Measurements from ENCODE around the gene HOXC6. TPM values are rescaled to one million over a fixed set of nuclear protein-coding genes. Genes with fewer than 3 reads are reported as not detected.

HOXC6 gene
- polyA plus RNA-seq, 2 donors: 1.4 TPM

GRCh38 chr12:54052438-54053002 is 24.3 kb downstream of the HOXC6 start:
- 21 to 31% methylated on average over 10 of the region's 10 CpGs for WGBS, 2 donors
- H3K36me3 ChIP-seq (ENCODE audit: control insufficient read depth in 2 of 2, insufficient read depth in 2 of 2, low read length in 1 of 2): no peaks in the 10 kb centered on the region
- H3K27me3 ChIP-seq (ENCODE audit: control insufficient read depth in 1 of 2, insufficient read depth in 2 of 2, low read length in 2 of 2): no peaks in the 10 kb centered on the region
- H3K4me1 ChIP-seq (ENCODE audit: control insufficient read depth in 2 of 2, insufficient read depth in 2 of 2, low read length in 1 of 2): peaks cover 3 to 11% of the 10 kb centered on the region in 2 donors
- H3K27ac ChIP-seq (ENCODE audit: low read depth in 2 of 2, low read length in 1 of 2): peak overlapping the region; percentile 73 to 91
- peak overlapping the region in 1 of 2 donors; percentile 91 for H3K4me3 ChIP-seq (ENCODE audit: low read depth in 1 of 2, low read length in 2 of 2)
- H3K9me3 ChIP-seq (ENCODE audit: control insufficient read depth in 2 of 2, insufficient read depth in 1 of 2, low read depth in 1 of 2, low read length in 1 of 2): no peaks in the 10 kb centered on the region

DNA sequence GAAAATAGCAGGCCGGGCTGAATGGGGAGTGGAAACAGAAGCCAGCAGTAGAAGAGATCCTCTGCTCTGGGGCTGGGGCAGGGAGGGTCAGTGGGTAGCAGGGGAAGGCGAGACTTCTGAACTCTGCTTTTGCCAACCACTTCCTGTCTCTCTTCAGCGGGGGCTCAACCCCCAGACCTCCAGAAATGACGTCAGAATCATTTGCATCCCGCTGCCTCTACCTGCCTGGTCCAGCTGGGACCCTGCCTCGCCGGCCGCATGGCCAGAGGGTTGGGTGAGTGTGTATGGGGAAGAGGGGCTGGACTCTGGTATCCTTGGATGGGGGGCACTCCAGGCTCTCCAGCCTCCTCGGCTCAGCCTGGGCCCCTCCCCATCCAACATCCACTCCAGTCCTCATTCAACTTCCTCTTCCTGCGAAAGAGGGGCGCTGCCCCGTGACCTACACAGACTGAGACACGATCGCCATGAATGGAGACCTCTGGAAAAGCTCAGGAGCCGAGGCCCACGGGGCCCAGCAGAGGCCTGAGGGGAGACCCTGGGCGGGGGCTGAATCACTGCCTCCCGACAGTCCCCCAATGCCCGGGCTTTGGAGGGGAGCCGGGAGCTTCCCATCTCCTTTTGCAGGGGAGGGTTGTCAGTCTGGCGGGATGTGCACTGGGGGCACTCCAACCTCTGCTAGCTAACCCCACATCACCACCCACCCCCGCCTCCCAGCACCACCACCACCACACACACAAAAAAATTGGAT is 24.9 kb downstream of the HOXC6 start:
- 4 to 9% methylated on average over 22 of the region's 22 CpGs for WGBS, 2 donors
- Histone ChIP-seq H3K4me3 (ENCODE audit: low read depth in 1 of 2, low read length in 2 of 2) (peak overlapping the region; percentile 61 to 91), H3K4me1 (ENCODE audit: control insufficient read depth in 2 of 2, insufficient read depth in 2 of 2, low read length in 1 of 2) (peaks cover 0 to 11% of the 10 kb centered on the region in 2 donors), H3K36me3 (ENCODE audit: control insufficient read depth in 2 of 2, insufficient read depth in 2 of 2, low read length in 1 of 2) (no peaks in the 10 kb centered on the region), H3K27me3 (ENCODE audit: control insufficient read depth in 1 of 2, insufficient read depth in 2 of 2, low read length in 2 of 2) (no peaks in the 10 kb centered on the region), H3K9me3 (ENCODE audit: control insufficient read depth in 2 of 2, insufficient read depth in 1 of 2, low read depth in 1 of 2, low read length in 1 of 2) (no peaks in the 10 kb centered on the region), H3K27ac (ENCODE audit: low read depth in 2 of 2, low read length in 1 of 2) (peak overlapping the region; percentile 73 to 91)

- WGBS, 2 donors: 2 to 3% methylated on average over 49 to 52 of the region's 52 CpGs
- Histone ChIP-seq H3K9me3 (ENCODE audit: control insufficient read depth in 2 of 2, insufficient read depth in 1 of 2, low read depth in 1 of 2, low read length in 1 of 2) (no peaks in the 10 kb centered on the region), H3K27ac (ENCODE audit: low read depth in 2 of 2, low read length in 1 of 2) (peak within 1 kb of the TSS; percentile 73 to 91), H3K4me3 (ENCODE audit: low read depth in 1 of 2, low read length in 2 of 2) (peak within 1 kb of the TSS; percentile 61 to 91), H3K27me3 (ENCODE audit: control insufficient read depth in 1 of 2, insufficient read depth in 2 of 2, low read length in 2 of 2) (no peaks in the 10 kb centered on the region), H3K4me1 (ENCODE audit: control insufficient read depth in 2 of 2, insufficient read depth in 2 of 2, low read length in 1 of 2) (peaks cover 0 to 11% of the 10 kb centered on the region in 2 donors), H3K36me3 (ENCODE audit: control insufficient read depth in 2 of 2, insufficient read depth in 2 of 2, low read length in 1 of 2) (no peaks in the 10 kb centered on the region)
Observed at GRCh38 chr12:54053751-54054741, 25.8 kb downstream of the HOXC6 start, which contains the start of gene HOXC4. TSS of gene HOXC4 (plus strand) at chr12:54053835. CDS start at chr12:54053923, 88 bp downstream.

GRCh38 chr12:54054742-54055194 is 26.5 kb downstream of the HOXC6 start:
- H3K4me1 ChIP-seq (ENCODE audit: control insufficient read depth in 2 of 2, insufficient read depth in 2 of 2, low read length in 1 of 2): peaks cover 0 to 11% of the 10 kb centered on the region in 2 donors
- no peaks in the 10 kb centered on the region for H3K36me3 ChIP-seq (ENCODE audit: control insufficient read depth in 2 of 2, insufficient read depth in 2 of 2, low read length in 1 of 2)
- H3K9me3 ChIP-seq (ENCODE audit: control insufficient read depth in 2 of 2, insufficient read depth in 1 of 2, low read depth in 1 of 2, low read length in 1 of 2): no peaks in the 10 kb centered on the region
- no peaks in the 10 kb centered on the region for H3K27me3 ChIP-seq (ENCODE audit: control insufficient read depth in 1 of 2, insufficient read depth in 2 of 2, low read length in 2 of 2)
- H3K27ac ChIP-seq (ENCODE audit: low read depth in 2 of 2, low read length in 1 of 2): peak overlapping the region in 1 of 2 donors; percentile 40
- 14 to 17% methylated on average over 24 of the region's 24 CpGs for WGBS, 2 donors
- peak overlapping the region; percentile 61 to 91 for H3K4me3 ChIP-seq (ENCODE audit: low read depth in 1 of 2, low read length in 2 of 2)

GRCh38 chr12:54055552-54055951 is 27.3 kb downstream of the HOXC6 start:
- Histone ChIP-seq H3K27ac (ENCODE audit: low read depth in 2 of 2, low read length in 1 of 2) (no peak overlapping the region), H3K4me1 (ENCODE audit: control insufficient read depth in 2 of 2, insufficient read depth in 2 of 2, low read length in 1 of 2) (peaks cover 0 to 11% of the 10 kb centered on the region in 2 donors), H3K9me3 (ENCODE audit: control insufficient read depth in 2 of 2, insufficient read depth in 1 of 2, low read depth in 1 of 2, low read length in 1 of 2) (no peaks in the 10 kb centered on the region), H3K4me3 (ENCODE audit: low read depth in 1 of 2, low read length in 2 of 2) (no peak overlapping the region), H3K36me3 (ENCODE audit: control insufficient read depth in 2 of 2, insufficient read depth in 2 of 2, low read length in 1 of 2) (no peaks in the 10 kb centered on the region), H3K27me3 (ENCODE audit: control insufficient read depth in 1 of 2, insufficient read depth in 2 of 2, low read length in 2 of 2) (peaks cover 0 to 2% of the 10 kb centered on the region in 2 donors)
- 47 to 58% methylated on average over 2 of the region's 2 CpGs for WGBS, 2 donors

DNA sequence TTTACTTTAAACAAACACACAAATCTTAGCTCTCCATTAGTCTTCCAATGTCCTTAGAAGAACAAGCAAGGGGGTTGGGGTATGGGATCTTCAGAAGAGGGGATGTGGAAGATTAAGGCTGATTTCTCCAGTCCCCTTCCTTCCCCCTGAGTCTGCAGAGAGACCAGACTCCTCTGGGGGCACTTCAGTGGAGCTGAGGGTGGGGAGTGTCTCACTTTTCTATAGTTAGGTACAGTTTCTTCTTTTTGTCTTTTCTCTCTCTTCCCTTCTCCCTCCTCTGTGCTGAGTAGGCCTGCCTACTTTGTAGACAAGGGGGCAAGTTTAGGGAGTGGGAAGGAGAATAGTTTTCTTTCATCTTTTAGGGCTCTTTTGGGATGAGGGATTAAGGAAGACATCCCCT is 27.9 kb downstream of the HOXC6 start:
- Histone ChIP-seq H3K9me3 (ENCODE audit: control insufficient read depth in 2 of 2, insufficient read depth in 1 of 2, low read depth in 1 of 2, low read length in 1 of 2) (no peaks in the 10 kb centered on the region), H3K27me3 (ENCODE audit: control insufficient read depth in 1 of 2, insufficient read depth in 2 of 2, low read length in 2 of 2) (peaks cover 0 to 2% of the 10 kb centered on the region in 2 donors), H3K27ac (ENCODE audit: low read depth in 2 of 2, low read length in 1 of 2) (no peak overlapping the region), H3K36me3 (ENCODE audit: control insufficient read depth in 2 of 2, insufficient read depth in 2 of 2, low read length in 1 of 2) (no peaks in the 10 kb centered on the region), H3K4me1 (ENCODE audit: control insufficient read depth in 2 of 2, insufficient read depth in 2 of 2, low read length in 1 of 2) (peaks cover 0 to 11% of the 10 kb centered on the region in 2 donors), H3K4me3 (ENCODE audit: low read depth in 1 of 2, low read length in 2 of 2) (no peak overlapping the region)

DNA sequence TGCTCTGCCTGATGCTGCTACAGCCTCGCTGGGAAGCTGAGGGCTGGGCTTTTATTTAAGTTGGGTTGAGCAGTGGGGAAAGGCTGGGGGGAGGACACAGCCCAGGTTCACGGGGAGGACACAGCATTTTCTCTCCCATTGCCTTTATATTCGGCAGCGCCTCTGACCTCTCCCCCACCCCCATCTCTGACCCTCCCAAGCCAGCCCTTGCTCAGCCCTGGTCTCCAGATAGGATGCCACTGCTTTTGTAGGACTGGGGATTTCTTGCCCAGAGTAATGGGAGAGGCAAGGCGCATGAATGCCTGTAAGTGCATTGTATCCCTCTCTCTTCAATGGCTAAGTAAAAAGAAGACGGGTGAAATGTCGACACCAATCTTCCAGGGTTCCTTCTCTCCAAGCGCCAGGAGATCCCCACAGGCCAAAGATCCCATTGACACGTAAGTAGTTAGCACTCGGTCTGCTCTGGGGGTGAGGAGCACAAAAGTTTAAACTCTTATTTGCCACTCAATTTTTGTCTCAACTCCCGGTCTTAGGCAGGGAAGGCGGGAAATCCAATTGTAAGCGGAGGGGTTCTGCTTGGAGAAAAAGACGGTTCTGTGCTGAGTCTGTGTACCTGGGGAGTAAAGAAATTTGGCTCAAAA is 30.0 kb downstream of the HOXC6 start:
- Histone ChIP-seq H3K4me3 (ENCODE audit: low read depth in 1 of 2, low read length in 2 of 2) (no peak overlapping the region), H3K27ac (ENCODE audit: low read depth in 2 of 2, low read length in 1 of 2) (no peak overlapping the region), H3K9me3 (ENCODE audit: control insufficient read depth in 2 of 2, insufficient read depth in 1 of 2, low read depth in 1 of 2, low read length in 1 of 2) (no peaks in the 10 kb centered on the region), H3K36me3 (ENCODE audit: control insufficient read depth in 2 of 2, insufficient read depth in 2 of 2, low read length in 1 of 2) (no peaks in the 10 kb centered on the region), H3K4me1 (ENCODE audit: control insufficient read depth in 2 of 2, insufficient read depth in 2 of 2, low read length in 1 of 2) (peaks cover 0 to 5% of the 10 kb centered on the region in 2 donors), H3K27me3 (ENCODE audit: control insufficient read depth in 1 of 2, insufficient read depth in 2 of 2, low read length in 2 of 2) (peaks cover 0 to 2% of the 10 kb centered on the region in 2 donors)
- 71 to 76% methylated on average over 14 of the region's 14 CpGs for WGBS, 2 donors

GRCh38 chr12:54059668-54060067 is 31.4 kb downstream of the HOXC6 start:
- Histone ChIP-seq H3K36me3 (ENCODE audit: control insufficient read depth in 2 of 2, insufficient read depth in 2 of 2, low read length in 1 of 2) (no peaks in the 10 kb centered on the region), H3K9me3 (ENCODE audit: control insufficient read depth in 2 of 2, insufficient read depth in 1 of 2, low read depth in 1 of 2, low read length in 1 of 2) (no peaks in the 10 kb centered on the region), H3K4me1 (ENCODE audit: control insufficient read depth in 2 of 2, insufficient read depth in 2 of 2, low read length in 1 of 2) (no peaks in the 10 kb centered on the region), H3K4me3 (ENCODE audit: low read depth in 1 of 2, low read length in 2 of 2) (no peak overlapping the region), H3K27ac (ENCODE audit: low read depth in 2 of 2, low read length in 1 of 2) (no peak overlapping the region), H3K27me3 (ENCODE audit: control insufficient read depth in 1 of 2, insufficient read depth in 2 of 2, low read length in 2 of 2) (peaks cover 0 to 2% of the 10 kb centered on the region in 2 donors)
- WGBS, 2 donors: 41 to 63% methylated on average over 7 of the region's 7 CpGs
